ENCODE results near the gene U2AF1L4. TPM values are rescaled to one million over a fixed set of nuclear protein-coding genes. Genes with fewer than 3 reads are reported as not detected.
A peak's percentile ranks its signal among the peaks of the same experiment; 100 is the strongest.

The U2AF1L4 gene
- total RNA-seq, 1 donor from 2014 or later: 8.7 TPM

DNA sequence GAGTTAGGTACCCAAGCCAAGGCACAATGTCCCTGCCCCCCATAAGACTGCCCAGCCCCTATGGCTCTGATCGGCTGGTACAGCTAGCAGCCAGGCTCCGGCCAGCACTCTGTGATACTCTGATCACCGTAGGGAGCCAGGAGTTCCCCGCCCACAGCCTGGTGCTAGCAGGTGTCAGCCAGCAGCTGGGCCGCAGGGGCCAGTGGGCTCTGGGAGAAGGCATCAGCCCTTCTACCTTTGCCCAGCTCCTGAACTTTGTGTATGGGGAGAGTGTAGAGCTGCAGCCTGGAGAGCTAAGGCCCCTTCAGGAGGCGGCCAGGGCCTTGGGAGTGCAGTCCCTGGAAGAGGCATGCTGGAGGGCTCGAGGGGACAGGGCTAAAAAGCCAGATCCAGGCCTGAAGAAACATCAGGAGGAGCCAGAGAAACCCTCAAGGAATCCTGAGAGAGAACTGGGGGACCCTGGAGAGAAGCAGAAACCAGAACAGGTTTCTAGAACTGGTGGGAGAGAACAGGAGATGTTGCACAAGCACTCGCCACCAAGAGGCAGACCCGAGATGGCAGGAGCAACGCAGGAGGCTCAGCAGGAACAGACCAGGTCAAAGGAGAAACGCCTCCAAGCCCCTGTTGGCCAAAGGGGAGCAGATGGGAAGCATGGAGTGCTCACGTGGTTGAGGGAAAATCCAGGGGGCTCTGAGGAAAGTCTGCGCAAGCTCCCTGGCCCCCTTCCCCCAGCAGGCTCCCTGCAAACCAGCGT is 30.4 kb downstream of the U2AF1L4 start:
- no peak for DNase-seq (ENCODE audit: extremely low read depth, low read depth, low spot score)

- no peak for DNase-seq (ENCODE audit: extremely low read depth, low read depth, low spot score)
Measured at GRCh38 chr19:35713904-35714495, 31.2 kb downstream of the U2AF1L4 start.

GRCh38 chr19:35713506-35713850 is 31.7 kb downstream of the U2AF1L4 start:
- no peak for DNase-seq (ENCODE audit: extremely low read depth, low read depth, low spot score)

GRCh38 chr19:35712567-35713505 is 32.4 kb downstream of the U2AF1L4 start:
- no peak for DNase-seq (ENCODE audit: extremely low read depth, low read depth, low spot score)

- DNase-seq (ENCODE audit: extremely low read depth, low read depth, low spot score): no peak
Measured at GRCh38 chr19:35710784-35711723, 34.2 kb downstream of the U2AF1L4 start.

- DNase-seq (ENCODE audit: extremely low read depth, low read depth, low spot score): no peak
Measured at GRCh38 chr19:35708391-35708790, 36.8 kb downstream of the U2AF1L4 start.

- no peak for DNase-seq (ENCODE audit: extremely low read depth, low read depth, low spot score)
Measured at GRCh38 chr19:35704218-35704617, 41.0 kb downstream of the U2AF1L4 start, which contains the start of gene ZBTB32. Gene ZBTB32, plus strand, starts transcription at chr19:35704558. Its CDS starts 10,069 bp downstream, at chr19:35714627.

DNA sequence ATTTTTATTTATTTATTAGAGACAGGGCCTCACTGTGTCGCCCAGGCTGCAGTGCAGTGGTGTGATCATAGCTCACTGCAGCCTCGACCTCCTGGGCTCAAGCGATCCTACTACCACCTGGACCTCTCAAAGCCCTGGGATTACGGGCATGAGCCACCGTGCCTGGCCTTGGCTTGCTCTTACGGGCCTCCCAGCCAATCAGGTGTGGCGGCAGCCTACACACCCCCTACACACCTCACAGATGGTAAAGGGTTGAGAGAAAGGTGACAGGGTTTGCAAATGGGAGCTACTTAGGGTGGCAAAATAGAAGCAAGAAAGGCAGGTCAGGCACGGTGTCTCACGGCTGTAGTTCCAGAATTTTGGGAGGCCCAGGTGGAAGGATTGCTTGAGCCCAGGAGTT is 41.9 kb downstream of the U2AF1L4 start:
- no peak for DNase-seq (ENCODE audit: extremely low read depth, low read depth, low spot score)

- DNase-seq (ENCODE audit: extremely low read depth, low read depth, low spot score): peak; percentile 93
Measured at GRCh38 chr19:35702223-35703012, 42.8 kb downstream of the U2AF1L4 start.

DNA sequence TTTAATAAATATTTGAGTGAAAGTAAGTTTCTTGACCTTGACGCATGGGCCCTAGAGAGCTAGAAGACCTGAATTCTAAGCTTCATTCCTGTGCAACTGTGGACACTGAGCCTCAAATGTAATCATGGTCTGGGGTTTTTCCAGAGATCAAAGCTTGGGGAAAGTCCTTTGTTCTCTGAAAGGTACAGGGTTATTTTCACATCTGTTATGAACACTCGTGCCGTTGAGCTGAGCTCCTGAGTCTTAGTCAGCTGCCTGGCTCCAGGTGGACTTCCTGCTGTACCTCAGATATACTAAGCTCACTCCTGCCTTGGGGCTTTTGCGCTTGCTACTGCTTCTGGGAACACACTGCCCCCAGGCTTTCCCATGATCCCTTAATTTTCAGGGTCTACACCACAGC is 48.4 kb downstream of the U2AF1L4 start:
- no peak for DNase-seq (ENCODE audit: extremely low read depth, low read depth, low spot score)

DNA sequence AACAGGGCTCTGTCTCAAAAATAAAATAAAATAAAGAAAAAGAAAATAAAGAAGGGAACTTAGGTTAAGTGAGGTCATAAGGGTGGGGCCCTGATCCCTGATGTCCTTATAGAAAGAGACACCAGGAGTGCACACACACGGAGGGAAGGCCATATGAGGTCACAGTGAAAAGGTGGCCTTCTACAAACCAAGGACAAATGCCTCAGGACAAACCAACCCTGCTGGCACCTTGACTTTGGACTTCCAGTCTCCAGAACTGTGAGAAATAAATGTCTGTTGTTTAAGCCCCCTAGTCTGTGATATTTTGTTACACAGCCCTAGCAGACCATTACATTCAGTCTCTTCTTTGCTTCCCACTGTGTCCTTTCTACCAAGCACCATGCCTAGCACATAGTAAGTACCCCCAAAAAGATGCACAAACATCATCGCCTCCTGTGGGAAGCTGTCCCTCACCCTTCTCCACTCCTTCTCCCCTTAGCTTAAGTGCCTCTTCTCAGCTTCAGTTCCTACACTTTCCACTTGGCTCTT is 49.3 kb downstream of the U2AF1L4 start:
- DNase-seq (ENCODE audit: extremely low read depth, low read depth, low spot score): no peak

DNA sequence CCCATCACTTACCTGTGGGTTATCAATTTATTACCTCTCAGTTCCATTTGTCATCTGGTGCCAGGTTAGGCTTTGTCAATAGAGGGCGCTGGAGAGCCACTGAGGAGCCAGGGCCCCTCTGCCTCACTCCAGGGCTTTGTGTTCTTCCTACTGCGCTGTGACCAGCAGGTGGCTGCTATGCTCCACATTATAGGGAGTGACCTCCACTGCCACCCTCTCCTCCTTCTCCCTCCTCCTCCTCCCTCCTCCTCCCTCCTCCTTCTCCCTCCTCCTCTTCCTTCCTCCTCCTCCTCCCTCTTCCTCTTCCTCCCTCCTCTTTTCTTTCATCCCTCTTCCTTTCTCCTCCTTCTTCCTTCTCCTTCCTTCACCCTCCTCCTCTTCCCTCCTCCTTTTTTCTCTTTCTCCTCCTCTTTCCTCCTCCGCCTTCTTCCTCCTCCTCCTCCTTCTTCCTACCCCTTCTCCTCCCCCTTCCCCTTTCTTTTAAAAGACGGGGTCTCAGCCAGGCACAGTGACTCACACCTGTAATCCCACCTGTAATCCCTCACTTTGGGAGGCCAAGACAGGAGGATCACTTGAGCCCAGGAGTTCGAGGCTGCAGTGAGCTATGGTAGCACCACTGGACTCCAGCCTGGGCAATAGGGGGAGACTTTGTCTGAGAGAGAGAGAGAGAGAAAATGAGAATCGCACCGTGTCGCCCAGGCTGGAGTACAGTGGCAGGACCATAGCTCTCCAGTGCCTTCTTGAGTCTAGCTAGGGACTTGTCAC is 51.2 kb downstream of the U2AF1L4 start:
- peak; percentile 42 for DNase-seq (ENCODE audit: extremely low read depth, low read depth, low spot score)

DNA sequence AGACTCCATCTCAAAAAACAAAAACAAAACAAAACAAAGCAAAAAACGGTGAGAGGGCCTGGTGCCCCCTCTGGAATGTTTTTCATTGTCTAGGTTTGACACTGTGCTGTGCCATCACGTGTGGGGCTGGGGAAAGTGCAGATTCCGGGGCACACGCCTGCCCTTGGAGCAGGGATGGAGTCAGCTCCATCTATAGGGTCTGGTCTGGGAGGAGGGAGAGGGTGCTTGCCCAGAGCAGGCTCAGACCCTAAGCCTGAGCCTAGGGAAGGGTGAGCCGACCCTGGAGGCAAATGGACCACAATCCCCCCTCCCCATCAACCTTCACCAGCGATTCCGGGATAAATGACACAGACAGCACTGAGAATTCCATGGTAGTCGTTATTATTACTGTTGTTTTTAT is 51.8 kb downstream of the U2AF1L4 start:
- DNase-seq (ENCODE audit: extremely low read depth, low read depth, low spot score): no peak

Other genes with a start within 250 kb of the U2AF1L4 start
- gene DMKN, start 231.8 kb downstream of the U2AF1L4 start, total RNA-seq: 17.4 TPM in 1 of 2 replicates, not detected in the other
- not detected in 2 replicates for gene SBSN, start 217.1 kb downstream of the U2AF1L4 start, total RNA-seq
- not detected in 2 replicates for gene GAPDHS, start 212.0 kb downstream of the U2AF1L4 start, total RNA-seq
- 77.8 and 79.9 TPM in 2 replicates for gene TMEM147, start 199.8 kb downstream of the U2AF1L4 start, total RNA-seq
- not detected in 2 replicates for gene ATP4A, start 181.8 kb downstream of the U2AF1L4 start, total RNA-seq
- not detected in 2 replicates for gene PMIS2, start 159.2 kb downstream of the U2AF1L4 start, total RNA-seq
- gene HAUS5, start 132.7 kb downstream of the U2AF1L4 start, total RNA-seq: 5.8 and 9.1 TPM in 2 replicates
- gene RBM42, start 116.4 kb downstream of the U2AF1L4 start, total RNA-seq: 98.4 and 110 TPM in 2 replicates
- 0.70 and 2.3 TPM in 2 replicates for gene ETV2, start 103.7 kb downstream of the U2AF1L4 start, total RNA-seq
- 418 and 559 TPM in 2 replicates for gene COX6B1, start 97.1 kb downstream of the U2AF1L4 start, total RNA-seq
- not detected in 2 replicates for gene UPK1A, start 78.9 kb downstream of the U2AF1L4 start, total RNA-seq
- gene ZBTB32, start 40.9 kb downstream of the U2AF1L4 start, total RNA-seq: not detected in 2 replicates
- 13.0 and 34.4 TPM in 2 replicates for gene KMT2B, start 27.4 kb downstream of the U2AF1L4 start, total RNA-seq
- 3.2 and 4.3 TPM in 2 replicates for gene IGFLR1, start 3.0 kb downstream of the U2AF1L4 start, total RNA-seq
- 50.2 and 75.0 TPM in 2 replicates for gene PSENEN, start 233 bp upstream of the U2AF1L4 start, total RNA-seq
- 9.7 and 18.7 TPM in 2 replicates for gene LIN37, start 3.2 kb upstream of the U2AF1L4 start, total RNA-seq
- gene HSPB6, start 11.6 kb upstream of the U2AF1L4 start, total RNA-seq: 1.8 and 3.2 TPM in 2 replicates
- 4.0 and 14.8 TPM in 2 replicates for gene PROSER3, start 12.8 kb upstream of the U2AF1L4 start, total RNA-seq
- 0.53 and 5.0 TPM in 2 replicates for gene ARHGAP33, start 30.1 kb upstream of the U2AF1L4 start, total RNA-seq
- not detected in 2 replicates for gene PRODH2, start 67.4 kb upstream of the U2AF1L4 start, total RNA-seq
- not detected in 2 replicates for gene NPHS1, start 107.1 kb upstream of the U2AF1L4 start, total RNA-seq
- not detected in 2 replicates for gene KIRREL2, start 111.5 kb upstream of the U2AF1L4 start, total RNA-seq
- gene APLP1, start 123.2 kb upstream of the U2AF1L4 start, total RNA-seq: 7.3 and 14.9 TPM in 2 replicates
- gene NFKBID, start 155.1 kb upstream of the U2AF1L4 start, total RNA-seq: 2.7 and 3.6 TPM in 2 replicates
- not detected in 2 replicates for gene HCST, start 157.1 kb upstream of the U2AF1L4 start, total RNA-seq
- gene TYROBP, start 162.9 kb upstream of the U2AF1L4 start, total RNA-seq: not detected in 2 replicates
- gene LRFN3, start 191.0 kb upstream of the U2AF1L4 start, total RNA-seq: 13.3 and 24.3 TPM in 2 replicates
- 19.8 and 29.1 TPM in 2 replicates for gene SDHAF1, start 249.8 kb upstream of the U2AF1L4 start, total RNA-seq

Data from glomerular endothelial cell (primary cell).